B cell (primary cell): Measurements from ENCODE around the gene FRMD4A. TPM values are rescaled to one million over a fixed set of nuclear protein-coding genes. Genes with fewer than 3 reads are reported as not detected.

Source experiments
- ATAC-seq: fragments of 200-7000 bp; cut with Tn5 transposase; one replicate; pipeline ENCODE4 v1.10.0; 2021; ENCODE audit warnings: low read depth, mild to moderate bottlenecking, moderate number of reproducible peaks, moderate library complexity
- CTCF ChIA-PET: fragments of 350-600 bp; sonication (Branson Sonifier 250); formaldehyde crosslinking; loops from one replicate; lab custom pipeline; 2021; ENCODE audit warnings: antibody characterized with exemption, inconsistent platforms; lab: Charles Lee
- POLR2A ChIA-PET: fragments of 350-600 bp; sonication (Branson Sonifier 250); formaldehyde crosslinking; loops from one replicate; lab custom pipeline; 2021; ENCODE audit warnings: antibody characterized with exemption; lab: Charles Lee
- DNase-seq: peaks from one replicate; pipeline ENCODE4 v3.0.0; 2013
- H2AFZ ChIP-seq: 2 replicates; pipeline ENCODE4 v1.6.1; 2012; ENCODE audit warnings: mild to moderate bottlenecking, low read depth, low read length; ENCODE audit not compliant: insufficient read depth, poor library complexity, severe bottlenecking
- H3K27ac ChIP-seq, 2 donors: 1 replicate in 1 of 2; 2 replicates in 1 of 2; pipeline ENCODE4 v1.5.1; 2012 to 2013; ENCODE audit warnings: low read length in 2 of 2, mild to moderate bottlenecking in 2 of 2, moderate library complexity in 1 of 2
- H3K27me3 ChIP-seq, 4 experiments: fragments of 200-600 bp in 1 of 4; sonication (generic) in 1 of 4; replicated peaks in 1 of 4; 1 replicate in 2 of 4; 2 replicates in 2 of 4; pipeline versions ENCODE4 v1.6.1 to v1.7.0; 2013 to 2016; ENCODE audit warnings: low read length in 3 of 4, mild to moderate bottlenecking in 2 of 4, mixed read lengths in 1 of 4, moderate library complexity in 1 of 4; ENCODE audit not compliant: insufficient read depth in 4 of 4, control insufficient read depth in 3 of 4; ENCODE audit errors: control extremely low read depth in 1 of 4
- H3K36me3 ChIP-seq, 2 experiments: replicated peaks in 1 of 2; 1 replicate in 1 of 2; 2 replicates in 1 of 2; pipeline versions ENCODE4 v1.6.1 to v1.7.1; 2013; ENCODE audit warnings: low read length in 1 of 2; ENCODE audit not compliant: insufficient read depth in 2 of 2, control insufficient read depth in 1 of 2; ENCODE audit errors: control extremely low read depth in 1 of 2, extremely low read depth in 1 of 2
- H3K4me1 ChIP-seq, 2 donors: fragments of 200-600 bp in 1 of 2; sonication (generic) in 1 of 2; 1 replicate in 1 of 2; 2 replicates in 1 of 2; pipeline versions ENCODE4 v1.5.1 to v1.6.1; 2013 to 2017; ENCODE audit warnings: low read length in 2 of 2; ENCODE audit not compliant: control insufficient read depth in 2 of 2, insufficient read depth in 2 of 2
- H3K4me2 ChIP-seq: replicated peaks from 2 replicates; pipeline ENCODE3; 2012; ENCODE audit warnings: mild to moderate bottlenecking, low read depth, low read length; ENCODE audit not compliant: poor library complexity, severe bottlenecking
- H3K4me3 ChIP-seq, 5 experiments: fragments of 200-600 bp in 1 of 5; sonication (generic) in 1 of 5; 1 replicate in 3 of 5; 2 replicates in 2 of 5; pipeline versions ENCODE4 v1.5.1 to v1.7.0; 2011 to 2016; ENCODE audit warnings: low read length in 4 of 5, mild to moderate bottlenecking in 4 of 5, low read depth in 2 of 5, control low read depth in 1 of 5, moderate library complexity in 1 of 5; ENCODE audit not compliant: insufficient read depth in 1 of 5; ENCODE audit errors: control extremely low read depth in 1 of 5, extremely low read depth in 1 of 5
- H3K79me2 ChIP-seq: fragments of 200-600 bp; sonication (generic); one replicate; pipeline ENCODE4 v1.6.0; 2016; ENCODE audit warnings: low read length; ENCODE audit not compliant: control insufficient read depth, insufficient read depth
- H3K9ac ChIP-seq: fragments of 200-600 bp; sonication (generic); 2 replicates; pipeline ENCODE4 v1.6.1; 2017; ENCODE audit warnings: mild to moderate bottlenecking, low read length, moderate library complexity
- H3K9me3 ChIP-seq, 3 donors: one replicate each; pipeline versions ENCODE4 v1.6.1 to v1.7.1; 2013; ENCODE audit warnings: low read length in 2 of 3; ENCODE audit not compliant: control insufficient read depth in 2 of 3, insufficient read depth in 1 of 3; ENCODE audit errors: control extremely low read depth in 1 of 3
- H4K20me1 ChIP-seq: 2 replicates; pipeline ENCODE4 v1.6.0; 2012; ENCODE audit warnings: mild to moderate bottlenecking, low read length; ENCODE audit not compliant: insufficient read depth, control insufficient read depth, poor library complexity, severe bottlenecking
- H3K27ac Mint-ChIP-seq: one replicate; pipeline ENCODE4 v1.8.0; 2021; ENCODE audit warnings: mixed read lengths
- H3K27me3 Mint-ChIP-seq: one replicate; pipeline ENCODE4 v1.8.0; 2021; ENCODE audit warnings: mixed read lengths
- H3K4me1 Mint-ChIP-seq: one replicate; pipeline ENCODE4 v1.8.0; 2021; ENCODE audit warnings: mixed read lengths
- H3K4me3 Mint-ChIP-seq: one replicate; pipeline ENCODE4 v1.8.0; 2021; ENCODE audit warnings: mixed read lengths
- H3K9me3 Mint-ChIP-seq: one replicate; pipeline ENCODE4 v1.8.0; 2022; ENCODE audit warnings: mixed read lengths; ENCODE audit not compliant: insufficient read depth
- CTCF ChIP-seq: fragments of 200-600 bp; IDR thresholded peaks from one replicate; pipeline ENCODE4 v1.8.0; 2022; ENCODE audit warnings: antibody characterized with exemption, mild to moderate bottlenecking
- EZH2 ChIP-seq: IDR thresholded peaks from 2 replicates; pipeline ENCODE4 v1.6.1; 2012; ENCODE audit warnings: borderline replicate concordance, low read depth, mild to moderate bottlenecking, moderate library complexity, low read length; ENCODE audit not compliant: insufficient read depth, poor library complexity, severe bottlenecking
- WGBS: methylation state at CpG from one replicate; pipeline ENCODE4 v1.1.5; 2013; ENCODE audit warnings: missing lambda C conversion rate; ENCODE audit not compliant: insufficient coverage; 5-methylcytosine and 5-hydroxymethylcytosine counted together
- intact Hi-C: fragments of 100-400 bp; cut with micrococcal nuclease; formaldehyde crosslinking; loops from one replicate; pipeline ENCODE4 v1.10.0; 2022
- polyA plus RNA-seq: library from polyadenylated mRNA; depleted of rRNA; stranded (reverse); fragments of >200 nt; gene quantifications from 2 replicates; pipeline ENCODE4 v1.2.3, GENCODE V29; 2012
- total RNA-seq, 2 donors: library from RNA; stranded (reverse); fragments of 120-200 nt in 1 of 2; gene quantifications; 1 replicate in 1 of 2; 2 replicates in 1 of 2; pipeline versions ENCODE4 v1.2.3 to v1.2.4, GENCODE V29; 2013 to 2022

FRMD4A gene
- total and polyA plus RNA-seq, 2 donors (not counting 1 experiment from before 2014, with no cell fraction given), result 0.76 to 3.4 TPM

DNA sequence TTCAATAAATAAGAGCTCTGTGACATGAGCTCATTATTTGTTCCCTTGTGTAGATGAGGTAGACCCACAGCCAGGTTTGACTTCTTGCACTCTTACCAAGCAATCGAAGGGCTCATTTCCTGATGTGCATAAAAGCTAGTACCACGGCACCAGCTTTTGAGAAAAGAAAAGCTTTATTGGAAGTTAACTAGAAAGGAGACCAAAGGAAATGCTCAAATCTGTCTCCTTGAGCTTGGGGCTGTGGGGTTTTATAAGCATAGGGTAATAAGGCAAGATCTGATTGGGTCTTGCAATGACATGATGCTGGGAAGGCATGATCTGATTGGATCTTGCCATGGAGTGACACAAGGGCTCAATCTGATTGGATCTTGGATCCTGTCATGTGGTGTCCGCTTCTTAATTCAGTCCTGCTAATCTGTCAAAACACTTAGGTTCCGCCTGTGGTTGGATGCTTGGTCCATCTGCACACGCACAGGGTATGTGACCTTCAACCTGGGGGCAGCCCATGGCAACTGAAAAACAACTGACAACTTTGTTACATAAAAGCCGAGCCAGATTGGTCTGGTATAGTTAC, 47.8 kb upstream of the FRMD4A start:
- peaks cover 8 to 11% of the 10 kb centered on the region in 2 donors for H3K4me1 ChIP-seq
- H3K27me3 Mint-ChIP-seq, result peaks cover 56% of the 10 kb centered on the region
- ChIA-PET CTCF (interaction anchor here (1.2 kb wide), 1 partner anchor 7 kb away, joined by 3 read pairs; no protein-coding TSS in a partner anchor), POLR2A (no interaction called here)
- no peak overlapping the region for H3K4me3 ChIP-seq
- peaks cover 10% of the 10 kb centered on the region for H3K4me1 Mint-ChIP-seq
- DNase-seq (no peak), ATAC-seq (no peak)
- no peaks in the 10 kb centered on the region for H3K79me2 ChIP-seq
- H3K4me3 Mint-ChIP-seq, result no peak overlapping the region
- H4K20me1 ChIP-seq, result no peaks in the 10 kb centered on the region
- peaks cover 0 to 18% (median 0%) of the 10 kb centered on the region in 4 experiments for H3K27me3 ChIP-seq
- H3K27ac ChIP-seq, result no peak overlapping the region
- no peak for TF ChIP-seq EZH2
- TF ChIP-seq CTCF, result no peak
- H3K36me3 ChIP-seq, result no peaks in the 10 kb centered on the region
- no peaks in the 10 kb centered on the region for H3K9me3 ChIP-seq
- no peaks in the 10 kb centered on the region for H3K9me3 Mint-ChIP-seq
- intact Hi-C loops, result no loop called here
- H3K9ac ChIP-seq, result no peak overlapping the region
- 95% methylated on average over 5 of the region's 6 CpGs for WGBS
- no peak overlapping the region for H3K4me2 ChIP-seq
- H3K27ac Mint-ChIP-seq, result no peak overlapping the region
- no peak overlapping the region for H2AFZ ChIP-seq

DNA sequence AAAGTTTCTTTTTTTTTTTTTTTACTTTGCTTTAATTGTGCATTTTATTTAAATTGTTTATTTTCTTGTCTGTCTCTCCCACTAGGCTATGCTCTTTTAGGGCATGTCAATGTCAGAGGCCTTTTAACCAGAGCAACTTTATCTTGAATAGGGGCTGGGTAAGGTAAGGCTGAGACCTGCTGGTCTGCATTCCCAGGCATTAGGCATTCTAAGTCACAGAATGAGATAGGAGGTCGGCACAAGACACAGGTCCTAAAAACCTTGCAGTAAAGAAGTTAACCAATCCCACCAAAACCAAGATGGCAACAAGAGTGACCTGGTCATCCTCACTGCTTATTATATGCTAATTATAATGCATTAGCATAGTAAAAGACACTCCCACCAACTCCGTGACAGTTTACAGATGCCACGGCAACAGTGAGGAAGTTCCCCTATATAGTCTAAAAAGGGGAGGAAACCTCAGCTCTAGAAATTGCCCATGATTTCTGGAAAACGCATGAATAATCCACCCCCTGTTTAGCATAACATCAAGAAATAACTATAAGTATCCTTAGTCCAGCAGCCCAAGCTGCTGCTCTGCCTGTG, 47.0 kb upstream of the FRMD4A start:
- intact Hi-C loops, result no loop called here
- WGBS, result no CpG with 5 or more reads among the region's 4 CpGs
- H3K27me3 Mint-ChIP-seq, result peaks cover 64% of the 10 kb centered on the region
- no peak overlapping the region for H3K4me2 ChIP-seq
- H3K9me3 ChIP-seq, result no peaks in the 10 kb centered on the region
- H4K20me1 ChIP-seq, result no peaks in the 10 kb centered on the region
- no peak overlapping the region for H3K27ac Mint-ChIP-seq
- H3K9me3 Mint-ChIP-seq, result no peaks in the 10 kb centered on the region
- H3K27me3 ChIP-seq, result peaks cover 0 to 11% (median 0%) of the 10 kb centered on the region in 4 experiments
- H3K4me1 Mint-ChIP-seq, result peaks cover 10% of the 10 kb centered on the region
- H3K4me1 ChIP-seq, result peaks cover 8 to 11% of the 10 kb centered on the region in 2 donors
- TF ChIP-seq CTCF, result no peak
- TF ChIP-seq EZH2, result no peak
- ATAC-seq, result no peak
- no peak overlapping the region for H2AFZ ChIP-seq
- ChIA-PET CTCF (no interaction called here), POLR2A (no interaction called here)
- no peak overlapping the region for H3K4me3 Mint-ChIP-seq
- no peaks in the 10 kb centered on the region for H3K79me2 ChIP-seq
- no peak overlapping the region for H3K9ac ChIP-seq
- no peak overlapping the region for H3K4me3 ChIP-seq
- no peaks in the 10 kb centered on the region for H3K36me3 ChIP-seq
- H3K27ac ChIP-seq, result no peak overlapping the region
- no peak for DNase-seq
